NK-92 (cell line): Measurements from ENCODE around the gene MZT2A.
"Not testable (repeated sequence)": the region's sequence is repeated elsewhere in the genome, so short reads cannot be mapped to it uniquely, and the experiment has no call there.

Source experiments
- DNase-seq: peaks from one replicate; lab custom pipeline; 2025; ENCODE audit not compliant: unreplicated experiment; lab: John Stamatoyannopoulos, UW

MZT2A gene, protein sequence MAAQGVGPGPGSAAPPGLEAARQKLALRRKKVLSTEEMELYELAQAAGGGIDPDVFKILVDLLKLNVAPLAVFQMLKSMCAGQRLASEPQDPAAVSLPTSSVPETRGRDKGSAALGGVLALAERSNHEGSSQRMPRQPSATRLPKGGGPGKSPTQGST

DNA sequence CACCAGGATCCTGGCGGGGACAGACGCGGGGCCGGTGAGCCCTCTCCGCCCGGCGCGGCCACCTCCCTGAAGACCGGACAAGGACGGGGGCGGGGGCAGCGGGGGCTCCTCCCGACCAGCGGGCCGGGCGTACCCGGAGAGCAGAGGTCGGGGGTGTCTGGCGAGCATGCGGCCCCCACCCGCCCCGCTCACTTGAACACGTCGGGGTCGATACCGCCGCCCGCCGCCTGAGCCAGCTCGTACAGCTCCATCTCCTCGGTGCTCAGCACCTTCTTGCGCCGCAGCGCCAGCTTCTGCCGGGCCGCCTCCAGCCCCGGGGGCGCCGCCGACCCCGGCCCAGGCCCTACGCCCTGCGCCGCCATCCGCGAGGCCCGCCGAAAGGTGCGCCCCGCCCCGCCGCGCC lies at the start of gene MZT2A:
TSS of gene MZT2A (minus strand) at position 383 of the 403 bp plus-strand sequence. CDS start at position 362, 21 bp downstream.
- DNase-seq: not testable (repeated sequence)

DNA sequence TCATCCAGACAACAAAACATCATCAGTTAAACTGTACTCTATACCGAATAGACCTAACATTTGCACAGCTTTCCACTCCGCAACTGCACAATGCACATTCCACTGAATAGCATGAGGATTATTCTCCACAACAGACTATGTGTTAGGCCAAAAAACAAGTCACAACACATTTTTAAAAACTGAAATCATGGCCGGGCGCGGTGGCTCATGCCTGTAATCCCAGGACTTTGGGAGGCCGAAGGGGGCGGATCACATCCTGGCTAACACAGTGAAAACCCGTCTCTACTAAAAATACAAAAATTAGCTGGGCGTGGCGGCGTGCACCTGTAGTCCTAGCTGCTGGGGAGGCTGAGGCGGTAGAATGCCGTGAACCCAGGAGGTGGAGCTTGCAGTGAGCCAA lies 46.7 kb upstream of the MZT2A start:
- not testable (repeated sequence) for DNase-seq

DNA sequence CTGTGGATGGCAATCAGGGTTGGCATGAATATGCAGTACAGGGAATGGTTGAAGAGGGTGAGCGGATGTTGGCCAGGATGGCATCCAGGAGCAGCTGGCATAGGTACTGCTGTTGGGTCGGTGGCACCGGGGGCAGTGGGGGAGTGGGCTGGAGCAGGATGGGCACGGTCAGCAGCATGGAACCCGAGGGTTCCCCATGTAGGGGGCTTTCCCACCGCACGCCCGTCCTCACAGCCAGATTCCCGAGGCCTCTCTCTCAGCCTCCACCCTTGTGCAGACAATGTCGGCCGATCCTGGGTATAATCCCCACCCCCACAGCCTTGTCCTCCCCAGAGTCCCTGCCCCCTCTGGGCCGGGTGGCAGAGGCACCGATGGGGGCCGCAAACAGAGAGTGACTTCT lies 44.6 kb upstream of the MZT2A start:
- not testable (repeated sequence) for DNase-seq

DNA sequence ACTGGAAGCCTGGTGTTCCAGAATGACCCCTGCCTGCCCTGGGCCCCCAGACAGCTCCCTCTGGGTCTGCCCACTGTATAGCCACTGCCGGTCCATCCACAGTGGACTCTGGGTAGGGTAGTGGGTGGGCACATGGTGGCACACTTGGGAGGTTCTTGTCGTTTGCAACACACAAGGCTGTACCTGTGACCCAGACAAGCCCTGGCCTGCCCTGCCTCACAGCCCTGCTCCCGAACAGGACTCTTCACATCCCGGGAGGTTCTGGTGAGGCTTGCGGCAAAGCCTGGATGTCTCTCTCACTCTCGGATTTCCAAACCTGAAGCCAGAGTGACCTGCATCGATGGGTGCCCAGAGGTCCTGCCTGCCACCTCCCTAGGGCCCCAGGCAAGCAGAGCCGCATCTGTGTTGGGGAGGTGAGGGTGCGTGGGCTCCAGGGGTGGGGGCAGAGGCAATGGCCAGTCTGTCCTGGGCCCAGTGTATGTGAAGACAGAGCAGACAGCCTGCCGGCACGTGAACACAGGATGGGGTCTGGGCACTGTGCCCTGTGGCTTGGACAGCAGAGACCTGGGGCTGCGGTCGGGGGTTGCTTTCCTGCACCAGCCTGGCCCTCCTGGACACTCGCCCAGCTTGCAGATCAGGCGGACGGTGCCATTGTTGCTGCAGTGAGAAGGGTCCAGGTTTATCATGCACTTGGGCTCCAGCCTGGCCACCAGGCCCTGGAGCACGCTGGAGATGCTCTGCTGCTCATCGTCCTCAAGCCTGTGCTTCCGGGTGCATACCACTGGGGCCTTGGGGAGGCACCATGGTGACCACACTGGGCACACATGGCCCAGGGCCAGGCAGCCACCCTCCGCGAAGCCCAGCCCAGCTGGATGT lies 44.0 kb upstream of the MZT2A start:
- DNase-seq: not testable (repeated sequence)

DNA sequence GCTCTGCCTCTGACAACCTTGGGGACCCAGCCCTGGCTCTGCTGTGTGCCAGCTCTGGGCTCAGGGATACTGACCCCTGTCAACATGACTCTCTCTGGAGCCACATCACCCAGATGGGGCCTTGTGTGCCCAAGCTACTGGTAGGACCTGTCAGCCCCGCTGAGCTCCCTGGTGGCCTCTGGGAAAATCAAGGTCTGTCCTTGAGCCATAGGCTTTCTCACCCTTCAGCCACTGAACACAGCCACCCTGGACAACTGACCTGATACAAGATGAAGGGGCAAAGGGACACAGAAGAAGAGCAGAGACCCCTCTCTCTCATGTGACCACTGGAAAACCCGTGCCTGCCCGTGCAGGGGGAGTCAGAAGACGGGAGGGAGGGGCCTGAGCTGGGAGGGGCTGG lies 43.3 kb upstream of the MZT2A start:
- no peak for DNase-seq

DNA sequence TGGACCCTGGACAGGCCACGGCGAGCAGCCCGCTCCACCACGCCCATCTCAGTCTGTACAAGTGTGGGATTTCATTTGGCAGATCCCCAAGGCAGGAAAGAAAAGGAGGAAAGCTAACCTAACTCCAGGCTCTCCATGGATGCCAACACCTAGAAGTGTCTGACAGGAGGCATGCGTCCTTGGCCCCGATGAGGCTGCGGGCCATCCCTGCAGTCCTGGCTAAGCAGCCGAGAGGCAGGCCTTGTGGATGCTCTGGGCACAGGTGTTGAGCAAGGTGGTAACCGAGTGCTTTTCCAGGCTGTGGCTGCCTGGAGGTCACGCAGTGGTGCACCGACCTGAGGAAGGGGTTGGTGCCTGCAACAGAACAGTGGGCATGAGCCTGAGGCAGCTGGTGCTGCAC lies 42.8 kb upstream of the MZT2A start:
- DNase-seq: not testable (repeated sequence)

DNA sequence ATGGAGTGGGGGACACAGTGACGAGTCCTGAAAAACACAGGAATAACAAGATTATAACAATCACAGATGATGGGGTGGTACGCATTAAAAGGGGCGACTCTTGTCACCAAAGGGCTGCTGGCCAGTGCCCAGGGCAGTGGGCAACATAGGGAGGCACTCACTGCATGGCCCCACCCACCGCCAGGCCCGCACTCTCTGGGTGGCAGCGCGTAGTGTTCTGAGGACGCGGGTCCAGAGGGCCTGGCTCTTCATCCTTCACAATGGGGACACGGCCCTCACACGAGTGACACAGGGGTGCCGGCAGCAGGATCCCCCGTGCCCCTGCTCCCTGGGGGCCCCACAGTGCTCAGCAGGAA lies 42.1 kb upstream of the MZT2A start:
- DNase-seq: not testable (repeated sequence)

DNA sequence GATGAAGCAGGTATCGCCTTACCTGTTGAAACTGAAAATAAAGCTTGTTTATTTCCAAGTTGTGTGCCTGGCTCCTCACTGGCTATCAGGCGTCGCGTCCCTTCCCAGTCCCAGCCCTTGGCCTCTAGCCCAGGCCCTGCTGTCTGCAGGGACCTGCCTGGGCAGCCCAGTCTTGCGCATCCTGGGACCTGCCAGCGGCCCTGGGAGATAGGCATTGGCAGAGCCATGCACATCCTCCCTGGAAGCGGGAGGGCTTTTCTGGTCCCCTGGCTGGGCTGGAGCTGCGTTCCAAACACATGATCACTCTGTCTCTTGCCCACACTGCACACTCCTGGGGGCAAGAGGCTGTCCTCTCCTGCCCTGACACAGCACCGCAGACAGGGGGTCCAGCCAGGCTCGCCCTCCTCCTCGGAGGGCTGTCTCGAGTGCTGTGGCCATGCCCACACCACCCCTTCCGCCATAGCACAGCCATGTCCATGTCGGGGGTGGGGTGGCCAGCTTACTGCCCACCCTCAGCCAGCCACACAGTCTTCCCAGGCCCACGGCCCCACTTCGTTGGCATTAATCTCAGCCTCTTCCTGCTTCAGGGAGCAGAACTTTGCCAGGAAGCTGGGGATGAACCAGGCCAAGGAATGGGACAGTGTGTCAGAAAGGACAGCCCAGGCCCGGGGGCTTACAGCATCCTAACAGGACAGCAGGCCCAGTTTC lies 41.6 kb upstream of the MZT2A start:
- not testable (repeated sequence) for DNase-seq

DNA sequence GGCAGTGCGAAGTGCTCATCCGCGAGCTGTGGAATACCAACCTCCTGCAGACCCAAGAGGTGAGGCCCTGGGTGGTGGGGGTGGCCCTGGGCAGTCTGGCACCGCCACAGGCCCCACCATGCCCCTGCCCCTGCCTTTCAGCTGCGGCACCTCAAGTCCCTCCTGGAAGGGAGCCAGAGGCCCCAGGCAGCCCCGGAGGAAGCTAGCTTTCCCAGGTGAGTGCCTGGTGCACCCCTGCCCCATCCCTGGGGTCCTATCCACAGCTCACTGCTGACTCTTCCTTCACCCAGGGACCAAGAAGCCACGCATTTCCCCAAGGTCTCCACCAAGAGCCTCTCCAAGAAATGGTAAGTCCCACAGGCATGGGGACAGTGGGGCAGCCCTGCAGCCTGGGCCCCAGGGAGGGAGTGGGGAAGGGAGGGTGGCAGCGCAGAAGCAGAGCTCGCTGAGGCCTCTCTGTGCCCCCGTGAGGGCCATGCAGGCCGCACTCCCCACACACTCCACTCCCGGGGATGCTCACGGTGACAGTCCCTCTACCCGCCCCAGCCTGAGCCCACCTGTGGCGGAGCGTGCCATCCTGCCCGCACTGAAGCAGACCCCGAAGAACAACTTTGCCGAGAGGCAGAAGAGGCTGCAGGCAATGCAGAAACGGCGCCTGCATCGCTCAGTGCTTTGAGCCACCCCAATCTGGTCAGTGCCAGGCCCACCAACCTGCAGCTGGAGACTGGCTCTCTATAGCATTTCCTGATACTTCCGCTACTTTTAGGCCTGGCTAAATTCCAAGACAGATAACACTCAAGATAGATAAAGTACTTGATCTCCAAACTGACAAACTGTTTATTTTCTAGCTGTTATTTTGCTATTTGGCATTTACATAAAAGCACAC lies 40.8 kb upstream of the MZT2A start:
- not testable (repeated sequence) for DNase-seq

DNA sequence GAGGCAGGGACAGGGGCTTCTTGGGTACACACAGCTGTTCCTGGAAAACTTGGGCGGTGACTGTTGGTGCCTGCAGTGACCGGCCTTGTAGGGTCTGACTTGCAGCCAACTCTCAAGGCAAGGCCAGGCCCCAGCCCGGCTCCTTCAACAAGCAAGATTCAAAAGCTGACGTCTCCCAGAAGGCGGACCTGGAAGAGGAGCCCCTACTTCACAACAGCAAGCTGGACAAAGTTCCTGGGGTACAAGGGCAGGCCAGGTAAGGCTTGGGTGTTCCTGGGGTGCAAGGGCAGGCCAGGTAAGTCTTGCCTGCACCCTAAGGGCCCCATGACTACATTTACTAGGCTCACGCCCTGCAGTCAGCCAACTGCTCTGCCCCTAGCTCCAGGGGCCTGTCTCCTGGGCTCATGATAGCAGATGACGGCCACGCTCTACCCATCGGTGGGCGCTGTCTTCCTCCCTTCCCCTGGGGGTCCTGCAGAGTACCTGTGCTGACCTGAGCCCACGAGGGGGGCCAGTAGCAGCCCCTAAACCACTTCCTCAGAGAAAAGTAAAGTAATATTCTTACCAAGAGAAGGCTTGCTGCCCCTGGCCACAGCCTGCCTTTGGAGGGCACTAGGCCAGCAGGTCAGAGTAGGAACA lies 39.5 kb upstream of the MZT2A start:
- DNase-seq: not testable (repeated sequence)

DNA sequence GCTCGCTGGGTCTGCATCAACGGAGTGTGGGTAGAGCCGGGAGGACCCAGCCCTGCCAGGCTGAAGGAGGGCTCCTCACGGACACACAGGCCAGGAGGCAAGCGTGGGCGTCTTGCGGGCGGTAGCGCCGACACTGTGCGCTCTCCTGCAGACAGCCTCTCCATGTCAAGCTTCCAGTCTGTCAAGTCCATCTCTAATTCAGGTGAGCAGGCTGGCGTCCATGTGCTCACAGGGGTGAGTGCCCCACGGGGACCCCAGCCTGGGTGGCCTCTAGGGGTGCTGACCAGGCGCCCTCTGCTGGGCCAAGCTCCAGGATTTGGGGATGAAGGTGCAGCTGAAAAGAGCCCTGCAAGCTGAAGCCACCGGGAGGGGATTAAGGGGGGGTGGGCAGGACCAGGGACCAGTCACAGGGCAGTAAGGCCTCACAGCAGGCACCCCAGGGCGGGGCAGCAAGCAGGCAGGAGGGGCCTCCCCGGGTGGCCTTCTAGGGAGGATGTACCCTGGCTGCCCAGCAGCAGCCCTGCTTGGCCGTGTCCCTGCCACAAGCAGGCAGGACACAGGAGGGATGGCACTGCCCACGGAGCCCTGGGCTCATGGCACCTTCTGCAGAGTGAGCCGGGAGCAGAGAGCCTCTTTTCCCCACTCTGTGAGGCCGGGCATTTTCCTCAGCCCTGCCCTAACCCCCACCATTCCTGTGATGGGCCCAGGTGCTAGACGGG lies 38.6 kb upstream of the MZT2A start:
- DNase-seq: not testable (repeated sequence)

DNA sequence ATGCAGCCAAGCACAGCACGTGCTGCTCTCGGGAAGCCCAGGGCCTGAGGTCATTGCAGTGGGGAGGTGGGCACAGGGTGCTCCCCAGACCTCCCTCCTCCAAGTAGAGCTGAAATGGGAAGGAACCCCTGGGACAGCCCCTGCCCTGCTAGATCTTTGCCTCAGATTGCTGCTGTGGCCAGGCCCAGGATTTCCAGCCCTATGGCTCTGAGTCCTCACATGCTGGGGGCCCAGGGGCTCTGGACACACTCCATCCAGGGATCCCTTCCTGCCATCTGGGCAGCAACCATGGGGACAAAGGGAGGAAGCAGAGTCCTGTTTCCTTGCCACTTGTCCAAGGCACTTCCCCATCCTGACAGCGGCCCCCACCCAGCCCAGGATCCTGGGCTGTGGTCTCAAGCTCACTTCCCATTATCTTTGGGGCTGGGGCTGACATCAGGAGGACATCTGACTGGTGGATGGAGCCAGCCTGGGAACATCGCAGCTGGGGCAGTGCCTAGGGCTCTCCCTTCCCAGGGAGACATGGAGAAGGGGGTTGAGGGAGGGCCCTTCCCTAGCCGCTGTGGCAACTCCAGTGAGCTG lies 37.8 kb upstream of the MZT2A start:
- DNase-seq: not testable (repeated sequence)

DNA sequence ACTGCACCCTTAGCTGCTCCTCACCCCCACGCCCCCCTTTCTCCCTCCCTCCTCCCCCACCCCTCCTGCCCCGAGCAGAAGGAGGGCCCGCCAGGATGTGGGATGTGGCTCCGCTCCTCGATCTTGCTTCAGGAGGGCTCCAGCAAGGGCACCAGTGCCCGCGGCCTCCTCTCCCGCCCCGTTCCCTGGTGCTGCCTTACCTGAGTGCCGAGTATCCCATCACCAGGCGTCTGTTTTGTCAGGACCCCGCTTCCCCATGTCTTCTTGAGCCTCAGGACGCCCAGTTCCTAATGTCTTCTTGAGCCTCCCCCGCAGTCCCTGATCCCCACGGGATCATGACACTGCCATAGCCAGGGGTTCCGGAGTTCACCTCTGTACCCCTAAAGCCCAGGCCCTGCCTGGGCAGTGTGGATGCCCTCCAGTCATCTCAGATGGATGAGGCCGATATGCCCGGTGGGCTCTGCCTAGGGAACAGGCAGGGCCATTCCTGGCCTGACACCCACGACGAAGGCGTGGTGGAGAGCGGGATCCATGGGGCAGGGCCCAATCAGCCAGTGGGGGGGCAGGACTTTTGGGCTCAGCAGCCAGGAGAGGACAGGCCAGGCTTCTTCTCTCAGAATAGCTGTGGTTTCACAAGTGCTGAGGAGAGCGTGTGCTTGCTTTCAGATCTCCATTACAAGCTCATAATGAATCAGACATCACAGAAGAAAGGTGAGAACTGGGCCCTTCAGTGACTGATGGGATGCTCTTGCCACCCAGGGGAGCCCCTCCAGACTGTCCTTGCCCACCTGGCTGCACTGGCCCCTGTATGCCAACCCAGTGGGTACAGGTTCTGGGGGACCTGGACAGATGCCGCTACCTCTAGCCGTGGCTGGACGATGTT lies 37.0 kb upstream of the MZT2A start:
- DNase-seq: not testable (repeated sequence)

DNA sequence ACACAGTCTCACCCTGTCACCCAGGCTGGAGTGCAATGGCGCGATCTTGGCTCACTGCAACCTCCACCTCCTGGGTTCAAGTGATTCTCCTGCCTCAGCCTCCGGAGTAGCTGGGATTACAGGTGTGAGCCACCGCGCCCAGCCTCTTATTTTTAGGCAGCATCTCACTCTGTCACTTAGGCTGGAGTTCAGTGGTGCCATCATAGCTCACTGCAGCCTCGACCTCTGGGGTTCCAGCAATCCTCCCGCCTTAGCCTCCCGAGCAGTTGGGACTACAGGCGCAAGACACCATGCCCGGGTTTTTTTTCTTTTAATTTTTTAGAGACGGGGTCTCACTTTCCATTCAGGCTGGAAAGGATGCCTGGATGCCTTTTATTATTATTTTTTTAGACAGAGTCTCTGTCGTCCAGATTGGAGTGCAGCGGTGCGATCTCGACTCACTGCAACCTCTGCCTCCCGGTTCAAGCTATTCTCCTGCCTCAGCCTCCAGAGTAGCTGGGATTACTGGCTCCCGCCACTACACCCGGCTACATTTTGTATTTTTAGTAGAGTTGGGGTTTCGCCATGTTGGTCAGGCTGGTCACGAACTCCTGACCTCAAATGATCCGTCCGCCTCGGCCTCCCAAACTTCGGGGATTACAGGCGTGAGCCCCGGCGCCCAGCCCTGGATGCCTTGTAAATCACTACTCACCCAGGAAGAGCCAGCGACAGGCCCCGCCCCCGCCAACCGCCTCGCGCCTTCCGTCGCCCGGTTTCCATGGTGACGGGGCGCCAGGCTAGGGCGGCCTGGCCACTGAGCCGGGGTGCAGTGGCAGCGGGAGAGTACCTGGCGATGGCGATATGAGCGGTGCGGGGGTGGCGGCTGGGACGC lies 35.2 kb upstream of the MZT2A start, which contains the start of gene CCDC74A:
TSS of gene CCDC74A (plus strand) at position 758 of the 871 bp plus-strand sequence. CDS start at position 841, 83 bp downstream.
- DNase-seq: not testable (repeated sequence)

DNA sequence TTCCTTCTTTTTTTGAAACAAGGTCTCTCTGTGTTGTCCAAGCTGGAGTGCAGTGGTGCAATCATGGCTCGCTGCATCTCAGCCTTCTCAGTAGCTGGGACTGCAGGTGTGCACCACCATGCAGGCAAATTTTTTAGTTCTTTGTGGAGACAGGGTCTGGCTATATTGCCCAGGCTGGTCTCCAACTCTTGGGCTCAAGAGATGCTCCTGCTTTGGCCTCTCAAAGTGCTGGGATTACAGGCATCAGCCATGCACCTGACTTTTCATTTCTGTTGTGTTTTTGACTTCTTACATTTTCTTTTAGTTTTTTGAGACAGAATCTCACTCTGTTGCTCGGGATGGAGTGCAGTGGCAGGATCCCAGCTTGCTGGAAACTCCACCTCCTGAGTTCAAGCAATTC lies 33.1 kb upstream of the MZT2A start:
- DNase-seq: not testable (repeated sequence)

DNA sequence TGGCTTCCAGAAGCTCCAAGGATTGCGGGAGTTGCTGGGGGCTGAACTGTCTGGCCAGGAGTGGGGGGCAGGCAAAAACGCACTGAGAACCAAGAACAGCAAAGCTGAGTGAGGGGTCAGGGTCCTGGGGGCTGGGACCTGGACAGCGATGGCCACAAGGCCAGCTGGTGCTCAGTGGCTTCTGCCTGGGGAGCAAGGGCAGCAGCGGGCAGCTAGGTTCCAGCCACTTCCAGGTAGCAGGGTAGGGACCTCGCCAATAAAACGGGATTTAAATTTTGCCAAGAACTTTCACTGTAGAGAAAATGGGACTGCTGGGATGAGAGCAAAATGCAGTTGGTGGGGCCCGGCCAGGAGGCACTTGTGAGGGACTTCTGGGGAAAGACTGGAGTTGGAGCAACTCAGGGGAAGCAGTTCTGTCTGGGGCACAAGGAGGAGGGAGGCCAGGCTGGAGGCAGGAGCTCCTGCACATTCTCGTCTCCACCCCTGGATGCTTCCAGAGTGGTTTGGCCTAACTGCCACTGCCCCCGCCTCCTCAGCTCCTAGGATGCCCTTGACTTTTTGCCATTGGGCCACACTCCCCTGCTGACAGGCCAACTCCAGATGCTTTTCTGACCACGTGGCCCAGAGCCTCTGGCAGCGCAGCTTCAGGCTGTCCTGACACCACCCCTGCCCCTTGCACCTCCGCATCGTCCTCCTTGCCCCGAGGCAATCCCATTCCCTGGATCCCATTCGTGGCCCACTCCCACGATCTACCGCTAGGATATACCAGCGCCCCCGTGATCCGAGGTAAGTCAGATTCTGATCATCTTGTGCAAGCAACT lies 30.0 kb upstream of the MZT2A start:
- no peak for DNase-seq
